Stimulated activated naive CD4-positive, alpha-beta T cell (primary cell): ENCODE results near the gene TBC1D30.

Experiments used
- DNase-seq, 6 experiments: peaks; one replicate each; lab custom pipeline; 2025; lab: John Stamatoyannopoulos, UW

TBC1D30 gene

DNA sequence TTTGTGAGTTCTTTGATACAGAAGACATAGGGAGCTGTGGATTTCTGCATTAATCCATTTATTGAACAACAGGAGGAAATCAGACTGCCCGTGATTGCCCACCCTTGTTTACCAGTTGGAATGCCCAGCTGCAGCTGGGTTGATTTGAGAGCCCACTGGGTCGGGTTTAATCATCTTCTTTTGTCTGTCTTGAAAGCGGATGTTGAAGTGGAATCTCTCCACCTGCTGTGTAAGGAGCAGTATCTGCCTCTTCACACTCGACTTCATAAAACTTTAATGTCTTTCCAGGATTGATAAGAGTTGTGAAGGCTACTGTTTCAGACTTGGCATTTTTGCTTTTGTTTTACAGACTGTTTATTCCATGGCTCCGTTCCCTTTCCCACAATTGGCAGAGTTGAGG is 39.9 kb downstream of the TBC1D30 start:
- DNase-seq, result no peak

DNA sequence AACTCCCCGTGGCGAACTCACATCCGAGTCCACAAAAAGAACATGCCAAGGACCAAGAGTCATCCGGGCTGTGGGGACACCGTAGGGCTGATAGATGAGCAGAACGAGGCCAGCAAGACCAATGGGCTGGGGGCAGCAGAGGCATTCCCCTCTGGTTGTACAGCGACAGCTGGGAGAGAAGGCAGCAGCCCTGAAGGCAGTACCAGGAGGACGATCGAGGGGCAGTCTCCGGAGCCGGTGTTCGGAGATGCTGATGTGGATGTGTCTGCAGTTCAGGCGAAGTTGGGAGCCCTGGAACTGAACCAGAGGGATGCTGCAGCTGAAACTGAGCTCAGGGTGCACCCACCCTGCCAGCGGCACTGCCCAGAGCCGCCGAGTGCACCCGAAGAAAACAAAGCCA is 50.7 kb downstream of the TBC1D30 start:
- DNase-seq, result no peak

GRCh38 chr12:64876388-64877071 is 52.1 kb downstream of the TBC1D30 start:
- no peak for DNase-seq

DNA sequence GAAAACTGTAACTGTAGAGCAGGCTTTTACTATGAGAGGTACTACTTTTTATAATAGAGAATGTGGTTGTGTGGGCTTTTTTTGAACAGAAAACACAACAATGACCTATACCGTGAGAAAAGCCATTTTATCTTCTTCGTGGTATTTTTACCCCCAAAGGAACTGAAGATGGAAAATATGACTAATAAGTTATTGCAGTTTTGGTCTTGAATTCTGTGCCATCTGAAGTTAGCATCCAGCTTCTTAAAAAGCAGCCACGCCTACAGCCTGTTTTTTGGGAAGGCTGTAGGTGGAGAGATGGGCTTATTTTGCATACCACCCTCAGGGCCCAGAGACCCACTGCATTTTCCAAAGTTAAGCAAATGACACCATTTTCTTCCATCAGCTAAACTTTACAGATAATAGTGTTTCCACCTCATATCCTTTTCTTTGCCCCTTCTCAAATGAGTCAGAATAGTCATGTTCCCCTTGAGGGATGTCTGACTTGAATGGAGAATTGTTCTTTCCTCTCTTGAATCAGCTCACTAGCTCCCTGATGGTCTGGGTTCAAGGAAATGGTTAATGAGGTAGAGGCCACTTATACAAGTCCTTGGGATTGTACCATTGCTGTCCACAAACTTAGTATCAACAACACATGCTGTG is 53.0 kb downstream of the TBC1D30 start:
- no peak for DNase-seq

GRCh38 chr12:64882687-64883086 is 58.2 kb downstream of the TBC1D30 start:
- no peak for DNase-seq

DNA sequence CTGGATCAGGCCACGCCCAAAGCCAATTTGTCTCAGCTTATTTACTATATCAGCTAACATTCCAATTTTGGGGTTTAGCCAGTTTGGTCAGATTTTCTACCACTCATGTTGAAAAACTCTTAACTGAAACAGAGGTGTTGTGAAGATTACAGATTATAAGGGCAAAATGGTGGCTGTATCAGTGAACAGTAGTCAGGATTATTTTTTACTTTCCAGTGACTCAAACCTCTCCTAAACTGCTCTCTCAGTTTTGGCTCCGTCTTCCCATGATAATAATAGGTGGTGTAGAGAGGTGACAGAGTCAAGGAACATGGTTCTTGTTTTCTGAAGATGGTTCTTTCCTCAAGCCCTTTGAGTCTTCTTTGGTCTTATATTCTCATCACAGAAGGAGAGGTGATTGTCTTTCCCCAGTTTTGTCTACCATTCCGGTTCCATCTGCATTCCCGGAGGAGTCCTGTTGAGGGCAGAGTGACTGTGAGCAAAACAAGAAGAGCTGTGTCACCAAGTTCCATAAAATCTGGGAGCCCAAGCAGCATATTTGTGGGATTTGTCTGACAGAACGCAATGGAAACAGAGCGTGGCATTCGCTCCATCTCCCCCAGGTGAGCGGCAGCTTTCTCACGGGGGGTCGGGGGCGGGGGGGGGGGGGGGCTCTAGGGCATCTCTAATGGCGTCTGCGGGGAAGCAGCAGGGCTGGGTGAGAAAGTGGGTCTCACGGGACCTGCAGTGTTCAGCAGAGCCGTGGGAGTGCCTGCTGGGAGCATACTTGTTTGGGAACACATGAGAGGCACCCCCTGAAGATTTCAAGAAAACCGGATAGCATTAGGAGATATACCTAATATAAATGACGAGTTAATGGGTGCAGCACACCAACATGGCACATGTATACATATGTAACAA is 59.1 kb downstream of the TBC1D30 start:
- DNase-seq, result no peak

DNA sequence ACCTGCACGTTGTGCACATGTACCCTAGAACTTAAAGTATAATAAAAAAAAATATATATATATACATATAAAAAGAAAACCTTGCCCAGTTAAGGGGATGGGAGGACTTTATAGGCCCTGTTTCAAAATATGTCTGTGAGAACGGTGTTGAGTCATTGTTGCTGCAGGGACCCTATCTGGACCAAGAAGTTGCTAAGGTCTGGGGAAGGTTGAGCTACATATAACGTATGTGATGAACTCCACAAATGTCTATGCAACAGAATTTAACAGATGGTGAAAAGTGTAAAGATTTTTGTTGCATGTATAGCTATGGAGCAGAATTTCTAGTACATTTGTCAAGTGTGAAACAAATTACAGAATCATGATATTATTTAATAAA is 59.7 kb downstream of the TBC1D30 start:
- DNase-seq, result no peak

DNA sequence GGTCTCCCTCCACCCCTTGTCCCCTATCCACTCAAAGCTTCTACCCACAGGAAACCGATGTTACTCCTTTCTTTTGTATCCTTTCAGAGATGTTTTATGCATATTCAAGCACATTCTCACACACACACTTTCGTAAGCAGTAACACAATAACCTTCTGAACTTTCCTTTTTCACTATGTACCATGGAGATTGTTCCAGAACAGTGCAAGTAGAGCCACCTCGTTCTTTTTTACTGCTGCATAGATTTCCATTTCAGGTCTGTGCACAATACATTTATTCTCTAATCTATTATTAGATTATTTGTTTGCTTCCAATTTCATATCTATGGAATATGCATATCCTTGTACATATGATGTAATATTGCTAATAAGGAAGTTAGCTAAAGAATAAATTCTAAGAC is 60.3 kb downstream of the TBC1D30 start:
- DNase-seq, result no peak

GRCh38 chr12:64889434-64890216 is 65.2 kb downstream of the TBC1D30 start:
- DNase-seq, result no peak

- peak in 3 of 6 experiments; percentile 23 to 69 (median 45) for DNase-seq
Measured at GRCh38 chr12:64890873-64891468, 66.5 kb downstream of the TBC1D30 start.

- DNase-seq, result no peak
Measured at GRCh38 chr12:64891629-64892028, 67.2 kb downstream of the TBC1D30 start.

- DNase-seq, result no peak
Measured at GRCh38 chr12:64892561-64892960, 68.1 kb downstream of the TBC1D30 start.

DNA sequence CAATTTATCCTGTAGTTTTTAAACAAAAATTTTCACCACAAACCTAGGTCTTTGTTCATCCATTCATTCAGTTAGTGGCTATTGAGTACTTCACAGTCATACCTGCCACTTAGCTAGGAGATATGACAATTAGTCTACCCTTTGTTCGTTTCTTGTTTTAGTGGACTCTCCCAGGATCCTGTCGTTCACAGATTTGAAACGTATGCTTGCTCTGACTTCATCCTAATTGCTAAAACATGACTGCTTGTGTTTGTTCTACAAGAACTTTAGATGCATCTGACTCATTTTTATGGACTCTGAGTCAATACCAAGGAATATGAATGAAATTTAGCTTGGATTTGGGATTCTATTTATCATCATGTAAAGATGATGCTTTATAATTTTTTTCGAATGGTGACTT is 69.5 kb downstream of the TBC1D30 start:
- DNase-seq, result no peak

DNA sequence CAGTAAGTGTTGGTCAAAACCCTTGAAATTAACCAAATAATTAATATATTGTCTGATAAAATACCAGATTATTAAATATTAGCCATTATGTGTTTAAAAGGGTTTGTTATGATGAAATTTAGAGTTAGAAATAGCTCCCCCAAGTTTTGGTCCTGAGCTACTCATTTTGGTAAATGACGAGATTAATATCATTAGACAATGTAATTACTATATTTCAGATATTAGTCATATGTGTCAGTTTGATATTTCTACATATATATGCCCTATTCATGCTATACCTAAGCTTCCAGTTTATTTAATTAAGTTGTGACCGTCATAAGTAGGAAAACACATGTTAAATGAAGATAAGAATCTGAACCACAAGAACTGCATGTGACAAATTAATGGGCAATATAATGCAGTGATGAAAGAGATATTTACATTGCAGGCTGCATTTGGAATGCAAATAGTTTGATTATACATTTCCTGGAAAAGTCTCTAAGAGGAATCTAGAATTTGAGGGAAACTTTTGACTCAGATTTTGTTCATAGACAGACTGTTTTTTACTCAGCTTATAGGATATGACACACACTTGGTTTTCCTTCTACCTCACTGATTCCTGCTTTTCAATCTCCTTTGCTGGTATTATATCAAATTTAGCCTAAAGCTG is 70.5 kb downstream of the TBC1D30 start:
- no peak for DNase-seq

GRCh38 chr12:64895526-64895925 is 71.1 kb downstream of the TBC1D30 start:
- no peak for DNase-seq

GRCh38 chr12:64900540-64900939 is 76.1 kb downstream of the TBC1D30 start:
- no peak for DNase-seq

GRCh38 chr12:64903479-64904152 is 79.2 kb downstream of the TBC1D30 start:
- no peak for DNase-seq

- no peak for DNase-seq
Measured at GRCh38 chr12:64907097-64907496, 82.7 kb downstream of the TBC1D30 start.

DNA sequence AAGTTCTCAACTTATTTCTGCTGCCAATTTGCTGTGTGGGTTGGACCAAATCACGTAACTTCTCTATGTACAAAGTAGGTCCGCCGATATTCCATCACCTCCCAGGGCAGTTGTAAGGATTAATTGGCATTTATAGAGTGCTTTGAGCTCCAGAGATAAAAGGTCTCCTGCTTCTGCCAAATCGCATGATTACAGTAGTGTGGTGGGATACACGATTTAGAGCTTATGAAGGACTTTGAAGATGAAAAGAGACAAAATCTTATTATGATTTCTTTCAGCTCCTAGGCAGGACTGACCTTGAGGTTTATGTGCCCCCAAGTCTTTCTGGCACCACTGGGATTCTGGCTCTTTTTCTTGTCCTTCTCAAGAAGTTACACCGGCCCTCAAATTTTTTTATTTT is 84.7 kb downstream of the TBC1D30 start:
- DNase-seq, result no peak

- DNase-seq, result no peak
Measured at GRCh38 chr12:64911081-64911480, 86.6 kb downstream of the TBC1D30 start.

DNA sequence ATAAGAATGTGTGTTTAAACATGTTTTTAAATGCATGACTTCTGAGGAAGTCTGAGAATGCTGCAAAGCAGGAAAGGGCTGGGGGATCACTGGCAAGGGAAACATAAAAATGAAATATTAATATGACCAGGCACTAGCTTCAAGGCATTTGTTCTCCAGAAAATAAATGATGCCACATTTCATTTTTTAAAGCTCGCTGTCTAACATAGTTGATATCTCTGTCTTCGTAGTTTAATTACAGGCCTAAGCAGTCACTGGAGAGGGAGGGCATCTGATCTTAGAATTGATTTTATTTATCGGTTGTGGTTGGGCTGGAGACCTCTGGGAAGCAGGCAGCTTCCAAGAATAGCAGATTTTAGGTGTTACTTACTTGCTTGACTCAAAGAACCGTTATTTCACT is 87.5 kb downstream of the TBC1D30 start:
- no peak for DNase-seq
